K562 (cell line): ENCODE data around the gene C1R. TPM values are rescaled to one million over a fixed set of nuclear protein-coding genes. Genes with fewer than 3 reads are reported as not detected.

Experiments used
- FOXA3 ChIP-seq, 2 experiments: fragments of 450-650 bp in 1 of 2; sonication (generic) in 1 of 2; formaldehyde crosslinking; IDR thresholded peaks in 1 of 2; conservative IDR thresholded peaks in 1 of 2; 2 replicates each; pipeline versions ENCODE4 v1.4.0 to v1.8.0; 2020 to 2022; ENCODE audit warnings: mild to moderate bottlenecking in 2 of 2, missing genetic modification reagents in 1 of 2
- GABPB1 ChIP-seq: sonication (generic); formaldehyde crosslinking; IDR thresholded peaks from 2 replicates; pipeline ENCODE4 v1.8.0; 2022; ENCODE audit warnings: mild to moderate bottlenecking, missing genetic modification reagents
- HDAC8 ChIP-seq: fragments of 450-650 bp; IDR thresholded peaks from 2 replicates; pipeline ENCODE4 v1.6.1; 2016; ENCODE audit warnings: mild to moderate bottlenecking, missing genetic modification characterization, moderate library complexity, missing compliant biosample characterization
- HNRNPH1 ChIP-seq: fragments of 200-400 bp; formaldehyde crosslinking; optimal IDR thresholded peaks from 2 replicates; pipeline ENCODE3; 2017; ENCODE audit warnings: low read depth, mild to moderate bottlenecking, low read length, moderate library complexity
- MAFK ChIP-seq: IDR thresholded peaks from 2 replicates; pipeline ENCODE4 v1.6.1; 2011; ENCODE audit warnings: low read length, improper control_type of control experiment
- NCOA1 ChIP-seq: fragments of 450-650 bp; IDR thresholded peaks from 2 replicates; pipeline ENCODE4 v1.6.1; 2016; ENCODE audit warnings: low read depth
- NFIC ChIP-seq: fragments of 450-650 bp; IDR thresholded peaks from 2 replicates; pipeline ENCODE4 v1.6.1; 2017; ENCODE audit warnings: mild to moderate bottlenecking, inconsistent platforms
- PHF8 ChIP-seq: fragments of 200-600 bp; sonication (generic); IDR thresholded peaks from 2 replicates; pipeline ENCODE4 v1.6.1; 2012; ENCODE audit warnings: mixed run types, mild to moderate bottlenecking, inconsistent platforms, low read length, moderate library complexity, borderline replicate concordance
- RBFOX2 ChIP-seq: fragments of 200-400 bp; formaldehyde crosslinking; IDR thresholded peaks from 2 replicates; pipeline ENCODE4 v1.6.1; 2017; ENCODE audit warnings: low read depth, mild to moderate bottlenecking, low read length, moderate library complexity
- SAP30 ChIP-seq: fragments of 200-600 bp; sonication (generic); IDR thresholded peaks from 2 replicates; pipeline ENCODE4 v1.6.1; 2012; ENCODE audit warnings: borderline replicate concordance, low read depth, mild to moderate bottlenecking, moderate library complexity, low read length, control low read depth, inconsistent platforms; ENCODE audit not compliant: insufficient read depth, poor library complexity, severe bottlenecking
- SETDB1 ChIP-seq: IDR thresholded peaks from one replicate; pipeline ENCODE4 v1.6.1; 2012; ENCODE audit warnings: low read length, control low read depth, inconsistent platforms
- STAG1 ChIP-seq: sonication (generic); formaldehyde crosslinking; IDR thresholded peaks from 2 replicates; pipeline ENCODE4 v1.5.0; 2020; ENCODE audit warnings: missing genetic modification reagents, borderline replicate concordance
- ZNF707 ChIP-seq: fragments of 250-450 bp; sonication (Bioruptor Pico); conservative IDR thresholded peaks from 2 replicates; pipeline ENCODE4 v1.8.0; 2022; ENCODE audit warnings: inconsistent platforms, mild to moderate bottlenecking, moderate library complexity
- ZSCAN32 ChIP-seq: fragments of 450-650 bp; formaldehyde crosslinking; IDR thresholded peaks from 2 replicates; pipeline ENCODE4 v1.4.0; 2020; ENCODE audit warnings: mild to moderate bottlenecking, moderate library complexity
- ZZZ3 ChIP-seq: fragments of 450-650 bp; IDR thresholded peaks from 2 replicates; pipeline ENCODE4 v1.6.1; 2016; ENCODE audit warnings: antibody characterized with exemption, mild to moderate bottlenecking, moderate library complexity
- polyA plus RNA-seq, 8 experiments: library from polyadenylated mRNA; depleted of rRNA in 4 of 8; stranded (reverse) in 5 of 8; unstranded in 3 of 8; fragments of >200 nt; fragmentation: Nextera tagmentation in 2 of 8; fragmentation: Illumina TruSeq in 1 of 8; extraction: Ambion mirVana in 2 of 8; extraction: Trizol in 1 of 8; gene quantifications; 2 replicates each; pipeline versions ENCODE4 v1.2.1 to v1.2.3, GENCODE V29; 2011 to 2014; ENCODE audit warnings: inconsistent platforms in 1 of 8, missing spikeins in 1 of 8
- total RNA-seq, 7 experiments: library from RNA; depleted of rRNA in 6 of 7; stranded (reverse); fragments of >200 nt in 6 of 7; fragmentation: Illumina TruSeq in 2 of 7; extraction: Trizol in 2 of 7; gene quantifications; 2 replicates each; pipeline versions ENCODE4 v1.2.1 to v1.2.3, GENCODE V29; 2011 to 2021; ENCODE audit warnings: low replicate concordance in 1 of 7
- TF ChIP-seq, protein P1 (sequence below): sonication (generic); IDR thresholded peaks from 2 replicates; pipeline ENCODE4 v1.6.1; 2016
- TF ChIP-seq, protein P2 (sequence below): fragments of 450-650 bp; formaldehyde crosslinking; IDR thresholded peaks from 2 replicates; pipeline ENCODE4 v1.4.0; 2020; ENCODE audit warnings: mild to moderate bottlenecking
- TF ChIP-seq, protein P3 (sequence below): sonication (generic); formaldehyde crosslinking; IDR thresholded peaks from 2 replicates; pipeline ENCODE4 v1.5.0; 2020; ENCODE audit warnings: missing genetic modification reagents
- TF ChIP-seq, protein P4 (sequence below): IDR thresholded peaks from 2 replicates; pipeline ENCODE4 v1.6.1; 2012; ENCODE audit warnings: low read depth, low read length, improper control_type of control experiment, borderline replicate concordance

Gene C1R
- total and polyA plus RNA-seq, 9 of the 15 experiments (the other 6 are each of a cell fraction or from before 2014, with no cell fraction given), result 0.07 to 1.0 (median 0.33) TPM; not detected in 1

DNA sequence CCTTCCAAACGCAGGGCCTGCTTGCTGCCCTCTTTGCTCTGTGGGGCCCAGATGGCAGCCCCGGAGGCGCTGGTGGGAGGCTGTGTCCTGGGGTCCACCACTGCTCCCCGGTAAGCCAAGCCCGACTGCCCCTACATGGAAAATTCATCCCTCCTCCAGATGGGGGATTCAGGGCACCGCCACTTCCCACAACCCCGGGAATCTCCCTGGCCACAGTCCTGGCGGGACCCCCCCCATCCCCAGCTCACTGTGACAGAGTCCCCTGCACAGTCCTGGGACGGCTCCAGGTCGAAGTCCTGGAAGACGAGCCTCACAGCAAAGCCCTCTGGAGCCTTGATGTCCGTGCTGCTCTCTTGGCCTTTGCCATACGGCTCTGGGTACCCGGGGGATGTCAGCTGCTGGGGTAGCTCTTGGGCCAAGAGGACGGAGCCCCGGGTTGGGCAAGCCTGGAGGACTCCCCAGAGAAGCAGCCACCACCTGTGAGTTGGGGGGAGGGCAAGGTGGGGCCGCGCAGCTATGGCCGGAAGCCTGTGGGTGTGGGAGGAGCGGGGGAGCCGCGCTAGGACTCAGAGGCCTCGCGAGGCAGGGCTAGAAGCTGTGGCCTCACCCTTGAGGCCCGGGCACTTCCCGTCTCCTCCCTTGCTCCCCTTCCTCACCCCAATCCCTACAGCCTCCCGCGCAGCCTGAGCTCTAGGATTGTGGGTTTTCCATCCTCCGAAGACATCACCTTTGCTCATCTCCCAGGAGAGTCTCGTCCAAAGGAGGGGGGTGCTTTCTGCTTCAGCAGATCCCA lies 16.0 kb upstream of the C1R start (continued):
- TF ChIP-seq, protein P1, sequence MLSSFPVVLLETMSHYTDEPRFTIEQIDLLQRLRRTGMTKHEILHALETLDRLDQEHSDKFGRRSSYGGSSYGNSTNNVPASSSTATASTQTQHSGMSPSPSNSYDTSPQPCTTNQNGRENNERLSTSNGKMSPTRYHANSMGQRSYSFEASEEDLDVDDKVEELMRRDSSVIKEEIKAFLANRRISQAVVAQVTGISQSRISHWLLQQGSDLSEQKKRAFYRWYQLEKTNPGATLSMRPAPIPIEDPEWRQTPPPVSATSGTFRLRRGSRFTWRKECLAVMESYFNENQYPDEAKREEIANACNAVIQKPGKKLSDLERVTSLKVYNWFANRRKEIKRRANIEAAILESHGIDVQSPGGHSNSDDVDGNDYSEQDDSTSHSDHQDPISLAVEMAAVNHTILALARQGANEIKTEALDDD, result no peak
- TF ChIP-seq HNRNPH1 (no peak), RBFOX2 (peak; percentile 91), ZNF707 (CRISPR knock-in tag) (no peak), FOXA3 (CRISPR knock-in tag; conservative IDR thresholded peaks at IDR 0.05 in 1 of 2, IDR thresholded peaks at IDR 0.05 in 1 of 2) (no peak), GABPB1 (CRISPR knock-in tag) (no peak; the same call in 1 of the 2 replicates), SAP30 (no peak), ZZZ3 (no peak), PHF8 (peak; percentile 68; the same call in 1 of the 2 replicates), NCOA1 (no peak), STAG1 (CRISPR knock-in tag) (no peak), MAFK (no peak), HDAC8 (no peak), SETDB1 (no peak), ZSCAN32 (no peak), NFIC (peak; percentile 26; the same call in 1 of the 2 replicates)
- TF ChIP-seq, protein P2, sequence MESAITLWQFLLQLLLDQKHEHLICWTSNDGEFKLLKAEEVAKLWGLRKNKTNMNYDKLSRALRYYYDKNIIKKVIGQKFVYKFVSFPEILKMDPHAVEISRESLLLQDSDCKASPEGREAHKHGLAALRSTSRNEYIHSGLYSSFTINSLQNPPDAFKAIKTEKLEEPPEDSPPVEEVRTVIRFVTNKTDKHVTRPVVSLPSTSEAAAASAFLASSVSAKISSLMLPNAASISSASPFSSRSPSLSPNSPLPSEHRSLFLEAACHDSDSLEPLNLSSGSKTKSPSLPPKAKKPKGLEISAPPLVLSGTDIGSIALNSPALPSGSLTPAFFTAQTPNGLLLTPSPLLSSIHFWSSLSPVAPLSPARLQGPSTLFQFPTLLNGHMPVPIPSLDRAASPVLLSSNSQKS, result no peak
- TF ChIP-seq, protein P3, sequence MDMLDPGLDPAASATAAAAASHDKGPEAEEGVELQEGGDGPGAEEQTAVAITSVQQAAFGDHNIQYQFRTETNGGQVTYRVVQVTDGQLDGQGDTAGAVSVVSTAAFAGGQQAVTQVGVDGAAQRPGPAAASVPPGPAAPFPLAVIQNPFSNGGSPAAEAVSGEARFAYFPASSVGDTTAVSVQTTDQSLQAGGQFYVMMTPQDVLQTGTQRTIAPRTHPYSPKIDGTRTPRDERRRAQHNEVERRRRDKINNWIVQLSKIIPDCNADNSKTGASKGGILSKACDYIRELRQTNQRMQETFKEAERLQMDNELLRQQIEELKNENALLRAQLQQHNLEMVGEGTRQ (CRISPR knock-in tag), result no peak
- TF ChIP-seq, protein P4, sequence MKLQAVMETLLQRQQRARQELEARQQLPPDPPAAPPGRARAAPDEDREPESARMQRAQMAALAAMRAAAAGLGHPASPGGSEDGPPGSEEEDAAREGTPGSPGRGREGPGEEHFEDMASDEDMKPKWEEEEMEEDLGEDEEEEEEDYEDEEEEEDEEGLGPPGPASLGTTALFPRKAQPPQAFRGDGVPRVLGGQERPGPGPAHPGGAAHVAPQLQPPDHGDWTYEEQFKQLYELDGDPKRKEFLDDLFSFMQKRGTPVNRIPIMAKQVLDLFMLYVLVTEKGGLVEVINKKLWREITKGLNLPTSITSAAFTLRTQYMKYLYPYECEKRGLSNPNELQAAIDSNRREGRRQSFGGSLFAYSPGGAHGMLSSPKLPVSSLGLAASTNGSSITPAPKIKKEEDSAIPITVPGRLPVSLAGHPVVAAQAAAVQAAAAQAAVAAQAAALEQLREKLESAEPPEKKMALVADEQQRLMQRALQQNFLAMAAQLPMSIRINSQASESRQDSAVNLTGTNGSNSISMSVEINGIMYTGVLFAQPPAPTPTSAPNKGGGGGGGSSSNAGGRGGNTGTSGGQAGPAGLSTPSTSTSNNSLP, result no peak
